Small intestine (tissue), 7 donors: ENCODE data around the gene ZCCHC13. TPM values are rescaled to one million over a fixed set of nuclear protein-coding genes. Genes with fewer than 3 reads are reported as not detected.
"Not testable (repeated sequence)": the region's sequence is repeated elsewhere in the genome, so short reads cannot be mapped to it uniquely, and the experiment has no call there.

Experiments
- DNase-seq, 2 donors: peaks; one replicate each; pipeline versions ENCODE4 v3.0.0 to v3.0.0-alpha.2; 2013
- FAIRE-seq: peaks from 2 replicates; lab custom pipeline; 2012; peaks lifted over from hg19 to GRCh38; lab: Jason Lieb, UNC
- H3K27ac ChIP-seq, 3 donors: one replicate each; pipeline ENCODE4 v1.5.1; 2013; ENCODE audit warnings: low read length in 2 of 3, mild to moderate bottlenecking in 2 of 3, control low read depth in 1 of 3, inconsistent platforms in 1 of 3, low read depth in 1 of 3, moderate library complexity in 1 of 3
- H3K27me3 ChIP-seq, 3 donors: one replicate each; pipeline ENCODE4 v1.6.1; 2013; ENCODE audit warnings: low read length in 3 of 3, inconsistent platforms in 1 of 3; ENCODE audit not compliant: control insufficient read depth in 3 of 3, insufficient read depth in 3 of 3
- H3K36me3 ChIP-seq, 3 donors: one replicate each; pipeline ENCODE4 v1.6.1; 2013; ENCODE audit warnings: low read length in 3 of 3, inconsistent platforms in 1 of 3, low read depth in 1 of 3, mild to moderate bottlenecking in 1 of 3, moderate library complexity in 1 of 3; ENCODE audit not compliant: control insufficient read depth in 3 of 3, insufficient read depth in 2 of 3
- H3K4me1 ChIP-seq, 3 donors: one replicate each; pipeline ENCODE4 v1.6.1; 2013; ENCODE audit warnings: low read length in 2 of 3, inconsistent platforms in 1 of 3, low read depth in 1 of 3, mild to moderate bottlenecking in 1 of 3, moderate library complexity in 1 of 3; ENCODE audit not compliant: control insufficient read depth in 3 of 3, insufficient read depth in 2 of 3
- H3K4me3 ChIP-seq, 3 donors: one replicate each; pipeline ENCODE4 v1.5.1; 2013; ENCODE audit warnings: low read length in 3 of 3, control low read depth in 1 of 3, inconsistent platforms in 1 of 3, low read depth in 1 of 3, mild to moderate bottlenecking in 1 of 3, moderate library complexity in 1 of 3
- H3K9me3 ChIP-seq, 2 donors: one replicate each; pipeline ENCODE4 v1.6.1; 2013; ENCODE audit warnings: low read depth in 1 of 2, low read length in 1 of 2; ENCODE audit not compliant: control insufficient read depth in 2 of 2, insufficient read depth in 1 of 2
- WGBS, 3 donors: extraction: QIAGEN DNeasy Blood & Tissue Kit; methylation state at CpG; one replicate each; pipeline ENCODE4 v1.1.7; 2013; 5-methylcytosine and 5-hydroxymethylcytosine counted together
- polyA plus RNA-seq, 4 donors: library from polyadenylated mRNA; stranded (reverse) in 3 of 4; unstranded in 1 of 4; fragments of 200-250 nt in 3 of 4; fragments of 120-200 nt in 1 of 4; gene quantifications; one replicate each; pipeline versions ENCODE4 v1.2.1 to v1.2.3, GENCODE V29; 2013
- donor health status: healthy with polysubstance abuse.
- donor health status: control.
- donor health status: control.
- donor health status: Bipolar disorder and iron deficiency.
- donor health status: healthy.

ZCCHC13 gene
- polyA plus RNA-seq, 4 donors: not detected

DNA sequence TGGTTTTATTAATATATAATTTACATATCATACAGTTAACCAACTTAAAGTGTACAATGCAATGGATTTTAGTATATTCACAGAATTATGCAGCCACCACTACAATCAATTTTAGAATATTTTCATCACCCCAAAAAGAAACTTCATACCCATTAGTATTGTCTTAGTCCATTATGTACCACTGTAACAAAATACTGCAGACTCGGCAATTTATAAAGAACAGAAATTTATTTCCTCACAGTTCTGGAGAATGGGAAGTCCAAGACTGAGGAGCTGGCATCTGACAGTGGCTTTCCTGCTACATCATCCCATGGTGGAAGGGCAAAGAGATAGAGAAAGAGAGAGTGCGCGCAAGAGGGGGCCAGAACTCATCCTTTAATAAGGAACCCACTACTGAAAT lies 8.9 kb upstream of the ZCCHC13 start:
- DNase-seq (no peak), FAIRE-seq (no peak)
- Histone ChIP-seq H3K9me3 (no peaks in the 10 kb centered on the region), H3K27me3 (no peaks in the 10 kb centered on the region), H3K4me3 (no peak overlapping the region), H3K36me3 (no peaks in the 10 kb centered on the region), H3K4me1 (no peaks in the 10 kb centered on the region), H3K27ac (no peak overlapping the region)
- WGBS, 3 donors: 98% methylated on average over 3 of the region's 3 CpGs

DNA sequence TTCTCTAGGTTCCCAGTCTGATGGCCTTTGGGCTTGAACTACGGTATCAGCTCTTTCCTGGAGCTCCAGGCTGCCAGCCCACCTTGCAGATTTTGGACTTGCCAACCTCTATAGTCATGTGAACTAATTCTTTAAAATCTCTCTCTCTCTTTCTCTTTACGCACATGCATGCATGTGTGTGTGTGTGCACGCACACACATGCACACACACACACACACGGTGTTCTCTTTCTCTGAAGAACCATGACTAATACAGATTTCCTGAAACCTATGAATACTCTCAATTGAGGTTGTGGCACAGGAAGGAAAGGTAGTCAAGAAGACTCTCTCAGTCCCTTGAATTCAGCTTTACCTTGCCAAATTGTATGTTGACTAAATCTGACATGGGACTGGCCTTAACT lies 6.2 kb upstream of the ZCCHC13 start:
- no peaks in the 10 kb centered on the region for H3K27me3 ChIP-seq
- FAIRE-seq: no peak
- H3K9me3 ChIP-seq: no peaks in the 10 kb centered on the region
- no peak overlapping the region for H3K4me3 ChIP-seq
- H3K36me3 ChIP-seq: no peaks in the 10 kb centered on the region
- H3K4me1 ChIP-seq: no peaks in the 10 kb centered on the region
- 82 to 89% (median 86%) methylated on average over 4 of the region's 4 CpGs for WGBS, 3 donors
- no peak for DNase-seq
- no peak overlapping the region for H3K27ac ChIP-seq

DNA sequence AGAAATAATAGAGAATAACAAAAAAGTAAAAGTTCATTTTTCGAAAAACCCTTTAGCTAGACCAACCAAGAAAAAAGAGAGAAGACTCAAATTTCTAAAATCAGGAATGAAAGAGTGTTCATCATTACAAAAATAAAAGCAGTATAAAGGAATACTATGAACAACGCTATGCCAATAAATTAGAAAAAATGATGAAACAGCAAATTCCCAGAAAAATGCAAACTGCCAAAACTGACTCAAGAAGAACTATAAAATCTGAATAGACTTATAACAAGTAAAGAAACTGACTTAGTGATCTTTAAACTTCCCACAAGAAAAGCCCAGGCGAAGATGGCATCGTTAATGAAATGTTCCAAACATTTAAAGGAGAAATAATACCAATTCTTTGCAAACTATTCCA lies 3.1 kb upstream of the ZCCHC13 start:
- FAIRE-seq: peak; percentile 65
- no peaks in the 10 kb centered on the region for H3K36me3 ChIP-seq
- WGBS, 3 donors: 69 to 90% (median 87%) methylated on average over 4 of the region's 4 CpGs

DNA sequence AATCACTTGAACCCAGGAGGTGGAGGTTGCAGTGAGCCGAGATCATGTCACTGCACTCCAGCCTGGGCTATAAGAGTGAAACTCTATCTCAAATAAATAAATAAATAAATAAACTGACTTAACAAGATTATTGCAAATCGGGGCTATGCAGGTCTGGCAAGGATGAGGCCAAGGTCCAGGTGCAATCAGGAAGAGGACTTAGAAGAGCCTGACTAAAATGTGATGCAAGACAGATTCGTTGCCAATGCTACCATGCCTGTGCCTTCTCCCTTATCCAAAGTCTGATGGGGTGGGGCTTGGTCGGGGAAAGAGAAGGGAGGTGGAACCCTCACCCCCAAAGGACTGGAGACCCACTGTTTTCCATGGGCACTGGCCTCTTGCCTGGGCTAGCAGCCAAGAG lies 14.7 kb downstream of the ZCCHC13 start:
- Histone ChIP-seq H3K36me3 (no peaks in the 10 kb centered on the region), H3K4me1 (no peaks in the 10 kb centered on the region), H3K27ac (no peak overlapping the region), H3K27me3 (no peaks in the 10 kb centered on the region), H3K9me3 (no peaks in the 10 kb centered on the region), H3K4me3 (no peak overlapping the region)
- FAIRE-seq (no peak), DNase-seq (peak; percentile 79 to 87)
- WGBS, 3 donors: 13 to 62% (median 39%) methylated on average over 4 of the region's 4 CpGs

More for the DNA sequence above, 3.1 kb upstream of the ZCCHC13 start:
- no peaks in the 10 kb centered on the region for H3K4me1 ChIP-seq
- no peak overlapping the region for H3K27ac ChIP-seq
- no peak for DNase-seq
- no peaks in the 10 kb centered on the region for H3K27me3 ChIP-seq
- H3K9me3 ChIP-seq: no peaks in the 10 kb centered on the region
- no peak overlapping the region for H3K4me3 ChIP-seq

DNA sequence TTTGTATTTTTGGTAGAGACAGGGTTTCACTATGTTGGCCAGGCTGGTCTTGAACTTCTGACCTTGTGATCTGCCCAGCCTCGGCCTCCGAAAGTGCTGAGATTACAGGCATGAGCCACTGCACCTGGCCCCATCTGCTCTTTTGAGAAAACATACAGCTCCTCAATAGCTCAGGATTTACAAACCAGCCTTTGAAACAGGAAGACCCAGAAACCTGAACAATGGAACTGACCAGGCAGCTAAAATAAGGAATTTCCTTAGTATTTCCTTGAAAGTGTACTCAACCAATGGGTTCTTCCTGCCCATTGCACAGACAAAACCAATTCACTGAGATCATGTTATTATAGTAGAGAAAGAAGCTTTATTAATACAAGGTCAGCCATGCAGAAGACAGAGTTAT lies 15.3 kb downstream of the ZCCHC13 start:
- H3K27me3 ChIP-seq, H3K4me1 ChIP-seq, DNase-seq, H3K36me3 ChIP-seq, H3K27ac ChIP-seq, H3K9me3 ChIP-seq, H3K4me3 ChIP-seq, FAIRE-seq: not testable (repeated sequence)
- 47 to 64% (median 50%) methylated on average over 2 of the region's 2 CpGs for WGBS, 3 donors

DNA sequence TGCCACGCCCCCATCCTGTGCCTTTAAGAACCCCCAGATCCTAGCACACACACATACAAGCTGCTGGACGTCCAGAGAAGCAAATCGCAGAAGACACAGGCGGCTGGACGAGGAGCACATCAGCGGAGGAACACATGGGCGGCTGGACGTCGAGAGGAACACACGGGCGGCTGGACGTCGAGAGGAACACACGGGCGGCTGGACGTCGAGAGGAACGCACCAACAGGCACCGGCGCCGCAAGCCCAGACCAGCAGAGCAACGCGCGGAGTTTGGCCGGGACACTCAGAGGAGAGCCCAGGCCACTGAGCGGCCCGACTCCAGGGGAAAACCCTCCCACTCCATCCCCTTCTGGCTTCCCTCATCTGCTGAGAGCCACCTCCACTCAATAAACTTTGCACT lies 17.2 kb downstream of the ZCCHC13 start:
- no peak for DNase-seq
- H3K4me1 ChIP-seq: no peaks in the 10 kb centered on the region
- no peak for FAIRE-seq

DNA sequence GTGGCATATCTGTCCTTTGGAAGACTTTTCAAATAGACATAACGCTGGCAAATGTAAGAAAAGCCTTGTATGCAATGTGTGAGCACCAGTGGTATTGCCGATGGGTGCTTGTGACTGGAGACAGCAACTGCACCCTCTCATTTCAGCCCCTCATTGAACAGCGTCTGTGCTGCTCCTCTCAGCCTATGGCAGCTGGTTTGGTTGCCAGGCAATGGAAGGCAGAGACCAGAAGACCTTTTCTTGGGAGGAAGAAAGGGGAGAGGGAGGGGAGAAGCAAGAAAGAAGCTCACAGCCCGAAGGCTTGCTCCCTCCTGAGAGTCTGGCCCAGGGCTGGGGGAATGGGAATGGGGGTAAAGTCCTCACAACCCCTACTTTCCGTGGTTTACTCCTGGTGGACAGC lies 20.2 kb downstream of the ZCCHC13 start:
- Histone ChIP-seq H3K36me3 (no peaks in the 10 kb centered on the region), H3K27ac (no peak overlapping the region), H3K9me3 (no peaks in the 10 kb centered on the region), H3K4me3 (no peak overlapping the region), H3K4me1 (no peaks in the 10 kb centered on the region), H3K27me3 (no peaks in the 10 kb centered on the region)
- no peak for FAIRE-seq
- WGBS, 3 donors: 71 to 80% (median 78%) methylated on average over 5 of the region's 5 CpGs
- no peak for DNase-seq

More for the DNA sequence above, 17.2 kb downstream of the ZCCHC13 start:
- WGBS, 3 donors: 91 to 97% (median 94%) methylated on average over 18 to 27 of the region's 27 CpGs
- H3K36me3 ChIP-seq: no peaks in the 10 kb centered on the region
- H3K27ac ChIP-seq: no peak overlapping the region
- H3K27me3 ChIP-seq: no peaks in the 10 kb centered on the region
- H3K4me3 ChIP-seq: no peak overlapping the region
- H3K9me3 ChIP-seq: no peaks in the 10 kb centered on the region

DNA sequence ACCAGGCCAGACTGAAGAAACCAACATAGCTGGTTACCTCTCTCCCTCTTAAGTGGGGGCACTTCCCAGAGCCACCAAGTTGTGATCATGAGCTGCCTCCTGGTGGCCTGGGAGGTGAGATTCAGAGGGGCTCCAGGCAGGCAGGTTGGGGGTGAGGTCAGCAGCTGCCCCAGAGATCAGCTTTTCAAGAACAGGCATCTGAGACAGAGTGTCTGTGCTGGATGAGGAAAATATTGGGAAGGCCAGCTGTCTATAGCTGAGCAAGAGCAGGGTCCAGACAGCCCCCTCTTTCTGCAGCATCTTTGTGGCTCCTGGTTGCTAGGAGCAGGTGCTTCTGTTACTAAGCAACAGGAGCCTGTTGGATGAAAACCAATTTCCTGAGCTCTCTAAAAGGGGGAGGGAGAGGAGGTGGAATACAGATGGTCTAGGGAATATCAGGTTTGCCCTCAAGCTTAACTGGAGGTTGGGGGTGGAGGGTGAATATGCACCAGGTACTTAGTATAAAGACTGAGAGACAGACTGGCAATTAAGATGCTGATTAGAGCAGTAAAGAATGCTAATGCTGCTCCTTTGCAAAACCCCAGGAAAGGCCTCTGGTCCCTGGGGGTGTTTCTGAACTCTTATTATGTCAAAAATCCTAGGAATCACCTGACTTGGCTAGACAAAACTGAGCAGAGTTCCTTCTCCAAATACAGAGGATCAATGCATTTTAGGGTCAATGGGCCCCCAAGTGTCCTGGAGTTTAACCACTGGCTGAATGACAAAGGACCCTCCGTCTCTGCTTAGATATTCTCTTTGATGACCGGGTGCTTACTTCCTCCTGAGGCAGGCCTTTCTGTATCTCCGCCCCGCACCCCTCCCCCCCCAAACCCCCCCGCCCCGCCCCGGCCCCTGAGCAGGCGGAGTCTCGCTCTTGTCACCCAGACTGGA lies 21.4 kb downstream of the ZCCHC13 start:
- peak in 1 of 2 donors; percentile 0 for DNase-seq
- H3K4me3 ChIP-seq: no peak overlapping the region
- no peak for FAIRE-seq
- no peak overlapping the region for H3K27ac ChIP-seq
- no peaks in the 10 kb centered on the region for H3K36me3 ChIP-seq
- no peaks in the 10 kb centered on the region for H3K27me3 ChIP-seq
- no peaks in the 10 kb centered on the region for H3K9me3 ChIP-seq
- H3K4me1 ChIP-seq: no peaks in the 10 kb centered on the region
- WGBS, 3 donors: 27 to 53% (median 28%) methylated on average over 4 to 9 of the region's 9 CpGs
